DMS114 treated with DMSO at 0.1 percent for 48 hours (cell line): ENCODE measurements around the gene RASA3.

Experiments
- DNase-seq: peaks from one replicate; lab custom pipeline; 2025; ENCODE audit not compliant: unreplicated experiment; lab: John Stamatoyannopoulos, UW

Gene RASA3

GRCh38 chr13:113975416-113975815, 157.0 kb downstream of the RASA3 start:
- DNase-seq, result no peak

GRCh38 chr13:113974304-113975281, 157.8 kb downstream of the RASA3 start:
- DNase-seq, result no peak

- no peak for DNase-seq
These were observed 158.9 kb downstream of the RASA3 start, which contains the start of gene C13orf46 for GRCh38 chr13:113973218-113974164. Gene C13orf46, minus strand, starts transcription at chr13:113974076. Its CDS starts 79 bp downstream, at chr13:113973997.

GRCh38 chr13:113972451-113973217, 159.8 kb downstream of the RASA3 start:
- DNase-seq, result no peak

- no peak for DNase-seq
These were observed 160.8 kb downstream of the RASA3 start for GRCh38 chr13:113971471-113972231.

- DNase-seq, result no peak
These were observed 161.5 kb downstream of the RASA3 start for GRCh38 chr13:113970810-113971470.

- no peak for DNase-seq
These were observed 162.3 kb downstream of the RASA3 start for GRCh38 chr13:113969973-113970611.

- no peak for DNase-seq
These were observed 163.0 kb downstream of the RASA3 start for GRCh38 chr13:113969311-113969972.

GRCh38 chr13:113968463-113969310, 163.7 kb downstream of the RASA3 start:
- DNase-seq, result no peak

GRCh38 chr13:113967729-113968462, 164.5 kb downstream of the RASA3 start:
- no peak for DNase-seq

- DNase-seq, result no peak
These were observed 165.2 kb downstream of the RASA3 start for GRCh38 chr13:113967206-113967720.

- DNase-seq, result no peak
These were observed 166.2 kb downstream of the RASA3 start for GRCh38 chr13:113965968-113966884.

- DNase-seq, result no peak
These were observed 167.0 kb downstream of the RASA3 start for GRCh38 chr13:113965383-113965874.

GRCh38 chr13:113964251-113964995, 168.0 kb downstream of the RASA3 start:
- DNase-seq, result no peak

GRCh38 chr13:113963376-113963775, 169.0 kb downstream of the RASA3 start:
- no peak for DNase-seq
